GM19463 (cell line): Measurements from ENCODE around the gene AFF3.

Experiments
- ATAC-seq: cut with Tn5 transposase; IDR thresholded peaks from one replicate; pipeline ENCODE4 v1.9.1; 2021; ENCODE audit warnings: mild to moderate bottlenecking, moderate library complexity; ENCODE audit not compliant: unreplicated experiment

The AFF3 gene

DNA sequence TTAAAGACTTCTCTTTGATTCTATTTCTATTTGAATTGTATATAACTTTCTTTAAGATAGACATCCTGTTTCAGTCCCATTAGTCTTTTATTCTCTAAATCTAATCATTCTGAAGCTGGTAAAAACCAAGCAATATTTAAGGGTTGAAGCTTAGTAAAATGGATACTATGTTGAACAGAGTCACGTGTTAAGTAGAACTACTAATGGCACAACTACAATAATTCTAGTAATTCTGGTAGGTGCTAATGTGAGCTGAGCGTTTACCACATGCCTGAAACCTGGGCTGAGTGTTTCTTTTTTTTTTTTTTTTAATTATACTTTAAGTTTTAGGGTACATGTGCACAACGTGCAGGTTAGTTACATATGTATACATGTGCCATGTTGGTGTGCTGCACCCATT is 8.9 kb upstream of the AFF3 start:
- no peak for ATAC-seq

- ATAC-seq: no peak
Observed at GRCh38 chr2:100148883-100149282, 6.5 kb upstream of the AFF3 start.

GRCh38 chr2:100146657-100146960 is 4.2 kb upstream of the AFF3 start:
- no peak for ATAC-seq

GRCh38 chr2:100145893-100146656 is 3.7 kb upstream of the AFF3 start:
- no peak for ATAC-seq

GRCh38 chr2:100143286-100143685 is 896 bp upstream of the AFF3 start:
- no peak for ATAC-seq

DNA sequence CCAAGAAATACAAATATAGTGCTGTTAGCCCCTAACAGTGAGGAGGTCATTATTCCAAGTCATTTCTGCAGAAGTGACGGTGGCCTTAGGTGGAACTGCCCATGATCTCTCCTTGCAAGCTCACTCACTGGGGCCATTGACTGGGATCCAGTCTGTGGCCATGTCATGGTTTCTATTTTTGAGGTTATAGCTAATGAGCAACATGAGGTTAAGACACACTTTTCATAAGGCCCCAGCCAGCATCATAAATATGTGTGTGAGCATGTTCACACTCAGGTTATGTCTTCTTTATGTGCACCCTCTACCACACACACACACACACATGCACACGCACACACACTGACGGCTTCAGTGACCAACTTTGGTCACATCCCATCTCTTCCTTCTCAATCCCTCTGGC is 484 bp downstream of the AFF3 start:
- no peak for ATAC-seq

- no peak for ATAC-seq
Observed at GRCh38 chr2:100140582-100140981, 1.8 kb downstream of the AFF3 start.

- no peak for ATAC-seq
Observed at GRCh38 chr2:100137866-100138570, 4.4 kb downstream of the AFF3 start.

DNA sequence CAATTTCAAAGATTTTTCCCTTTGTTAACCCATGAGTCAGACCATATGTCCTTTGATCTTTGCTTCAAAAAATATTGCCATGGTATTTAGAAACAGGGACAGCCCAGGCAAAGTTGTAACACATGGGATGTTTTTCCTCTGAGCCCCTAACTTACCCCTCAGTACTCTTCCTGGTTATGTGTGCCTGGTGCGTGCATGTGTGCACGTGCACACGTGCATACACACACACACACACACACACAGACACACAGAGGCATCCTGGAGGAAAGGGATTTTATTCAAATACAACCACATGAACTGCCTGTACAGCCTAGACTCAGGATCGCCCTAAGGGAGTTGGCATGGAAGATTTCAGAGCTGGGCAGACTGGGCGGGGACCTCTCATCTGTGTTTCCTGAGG is 5.1 kb downstream of the AFF3 start:
- no peak for ATAC-seq

DNA sequence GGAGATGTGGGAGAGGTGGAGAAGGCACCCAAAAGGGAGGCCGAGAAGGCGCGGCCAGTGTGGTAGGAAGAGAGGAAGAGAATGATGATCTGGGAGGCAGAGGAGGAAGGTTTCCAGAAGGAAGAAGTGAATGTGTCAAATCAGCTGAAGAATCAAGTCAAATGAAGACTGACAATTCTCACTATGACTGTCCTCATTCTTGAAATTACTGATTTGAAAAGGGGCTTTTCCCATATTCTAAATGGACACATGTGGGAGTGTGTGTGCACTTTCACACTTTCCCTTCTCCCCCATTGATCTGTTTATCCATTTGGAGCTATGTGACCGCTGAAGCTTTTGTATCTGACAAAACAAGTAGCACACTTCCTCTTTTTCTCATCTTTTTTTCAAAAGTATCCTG is 6.1 kb downstream of the AFF3 start:
- ATAC-seq: no peak

DNA sequence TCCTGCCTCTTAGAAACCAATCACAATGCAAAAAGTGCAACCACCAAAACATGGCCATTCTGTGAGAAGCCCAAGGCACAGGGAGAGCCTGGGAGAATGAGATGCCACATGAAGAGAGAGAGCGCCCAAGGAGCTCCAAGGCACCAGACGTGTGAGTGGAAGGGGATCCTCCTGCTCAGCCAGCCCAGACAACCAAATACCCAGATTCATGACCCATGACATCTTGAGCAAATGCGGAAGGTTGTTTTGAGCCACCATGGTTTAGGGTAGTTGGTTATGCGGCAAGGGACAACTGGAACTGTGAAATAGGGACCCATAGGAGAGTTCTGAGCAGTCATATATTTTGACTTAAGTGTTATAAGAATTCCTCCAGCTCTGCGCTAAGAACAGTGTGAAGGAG is 7.0 kb downstream of the AFF3 start:
- ATAC-seq: no peak

GRCh38 chr2:100130595-100131391 is 11.6 kb downstream of the AFF3 start:
- ATAC-seq: no peak

DNA sequence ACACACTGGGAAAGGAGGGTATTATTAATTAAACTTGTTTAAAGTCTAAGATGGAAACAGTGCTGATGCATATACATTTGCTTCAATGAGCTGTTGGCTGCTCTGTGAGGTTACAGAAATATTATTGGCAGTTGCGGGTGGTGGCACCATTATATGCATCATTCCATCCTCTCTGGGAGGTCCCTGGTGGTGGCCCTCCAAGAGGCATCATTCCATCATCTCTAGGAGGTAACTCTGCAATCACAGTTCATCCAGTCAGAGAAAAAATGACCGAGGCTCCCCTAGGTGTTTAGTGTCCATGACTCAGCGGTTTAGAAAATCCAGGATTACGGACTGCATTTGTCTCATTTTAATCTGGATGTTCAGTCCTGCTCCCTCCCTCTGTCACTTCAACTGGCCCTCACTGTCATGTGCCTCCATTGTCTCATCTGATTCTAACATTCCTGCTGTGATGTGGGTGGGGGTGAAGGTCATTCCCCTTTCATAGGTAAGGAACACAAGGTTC is 15.4 kb downstream of the AFF3 start:
- ATAC-seq: no peak

GRCh38 chr2:100126201-100126600 is 16.2 kb downstream of the AFF3 start:
- no peak for ATAC-seq

GRCh38 chr2:100125626-100126025 is 16.8 kb downstream of the AFF3 start:
- no peak for ATAC-seq

- no peak for ATAC-seq
Observed at GRCh38 chr2:100124761-100125160, 17.6 kb downstream of the AFF3 start.

GRCh38 chr2:100121124-100121718 is 21.2 kb downstream of the AFF3 start:
- no peak for ATAC-seq

GRCh38 chr2:100119235-100119634 is 23.2 kb downstream of the AFF3 start:
- ATAC-seq: no peak

DNA sequence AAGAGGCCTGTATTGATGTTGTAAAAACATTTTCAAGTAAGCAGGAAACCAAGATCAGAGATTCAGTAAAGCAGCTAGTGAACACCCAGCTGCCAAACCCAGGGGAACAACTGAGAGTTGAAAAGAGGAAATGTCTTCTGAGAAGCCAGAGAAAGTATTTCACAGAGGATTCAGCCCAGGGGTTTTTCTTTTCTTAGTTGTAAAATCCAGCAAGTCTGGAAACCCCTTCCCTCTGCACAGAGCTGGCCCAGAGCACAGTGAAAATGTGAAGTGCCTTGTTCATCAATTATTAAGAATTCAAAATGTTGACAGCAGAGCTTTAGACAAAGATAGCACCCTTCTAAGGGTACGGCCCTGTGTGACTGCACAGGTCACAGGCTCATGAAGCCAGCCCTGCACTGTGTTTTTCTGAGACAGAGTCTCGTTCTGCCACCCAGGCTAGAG is 28.4 kb downstream of the AFF3 start:
- ATAC-seq: no peak

- no peak for ATAC-seq
Observed at GRCh38 chr2:100110614-100111000, 31.8 kb downstream of the AFF3 start.

DNA sequence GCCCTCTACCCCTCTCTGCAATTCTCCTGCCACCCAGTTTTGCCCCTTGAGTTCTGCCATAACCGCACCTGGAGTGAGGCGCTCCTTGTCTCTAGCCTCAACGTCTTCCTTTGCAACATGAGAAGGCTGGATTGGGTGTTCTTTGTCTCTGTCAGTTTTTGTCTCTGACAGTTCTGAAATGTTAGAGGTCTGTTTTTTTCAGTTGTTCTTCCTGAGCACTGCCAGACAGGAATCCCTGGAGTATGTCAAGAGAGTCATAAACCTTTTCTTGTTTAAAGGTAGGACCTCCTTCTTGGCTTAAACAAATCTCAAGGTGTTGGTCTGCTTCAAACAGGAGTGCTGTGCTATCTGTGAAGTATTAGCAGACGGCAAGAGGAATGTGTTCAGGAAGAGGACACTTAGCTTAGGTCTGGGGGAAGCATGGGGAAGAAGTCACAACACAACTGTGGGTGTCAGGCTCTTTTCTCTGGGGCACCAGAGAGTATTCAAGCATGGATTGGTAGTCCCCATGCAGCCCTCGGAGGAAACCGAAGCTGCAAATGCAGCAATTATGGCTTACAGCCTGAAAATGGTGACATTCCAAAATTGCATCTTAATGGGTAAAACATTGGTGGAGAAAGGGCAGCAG is 32.3 kb downstream of the AFF3 start:
- ATAC-seq: no peak
